HFF-Myc (cell line): ENCODE measurements around the gene CEBPZ.

Source experiments
- DNase-seq: peaks from one replicate; pipeline ENCODE4 v3.0.0-alpha.2; 2011; ENCODE audit warnings: low read depth; ENCODE audit errors: extremely low read depth
- H3K4me3 ChIP-seq: replicated peaks from 2 replicates; pipeline ENCODE4 v1.5.1; 2011; ENCODE audit warnings: low read depth, mild to moderate bottlenecking, control low read depth, low read length
- TF ChIP-seq, protein P1 (sequence below): IDR thresholded peaks from 2 replicates; pipeline ENCODE4 v1.5.1; 2012; ENCODE audit warnings: mild to moderate bottlenecking, low read depth, low read length, control low read depth; ENCODE audit errors: missing control alignments

CEBPZ gene

DNA sequence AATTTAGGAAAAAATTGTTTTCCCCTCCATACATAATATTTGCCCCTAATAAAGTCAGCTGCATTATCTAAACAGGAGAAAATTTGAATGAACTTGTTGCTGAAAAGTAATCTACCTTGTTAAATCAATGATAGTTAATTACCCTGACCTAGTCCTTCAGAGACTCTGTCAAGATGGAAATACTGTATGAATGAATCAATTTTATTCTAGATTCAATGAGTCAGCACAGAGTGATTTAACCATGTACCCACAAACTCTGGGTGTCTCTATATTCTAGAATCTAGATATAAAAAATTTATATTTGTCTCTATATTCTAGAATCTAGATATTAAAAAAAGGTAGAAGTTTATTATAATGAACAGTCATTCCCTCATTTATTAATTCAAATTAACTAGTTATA lies 36.3 kb upstream of the CEBPZ start:
- no peak for DNase-seq
- TF ChIP-seq, protein P1, sequence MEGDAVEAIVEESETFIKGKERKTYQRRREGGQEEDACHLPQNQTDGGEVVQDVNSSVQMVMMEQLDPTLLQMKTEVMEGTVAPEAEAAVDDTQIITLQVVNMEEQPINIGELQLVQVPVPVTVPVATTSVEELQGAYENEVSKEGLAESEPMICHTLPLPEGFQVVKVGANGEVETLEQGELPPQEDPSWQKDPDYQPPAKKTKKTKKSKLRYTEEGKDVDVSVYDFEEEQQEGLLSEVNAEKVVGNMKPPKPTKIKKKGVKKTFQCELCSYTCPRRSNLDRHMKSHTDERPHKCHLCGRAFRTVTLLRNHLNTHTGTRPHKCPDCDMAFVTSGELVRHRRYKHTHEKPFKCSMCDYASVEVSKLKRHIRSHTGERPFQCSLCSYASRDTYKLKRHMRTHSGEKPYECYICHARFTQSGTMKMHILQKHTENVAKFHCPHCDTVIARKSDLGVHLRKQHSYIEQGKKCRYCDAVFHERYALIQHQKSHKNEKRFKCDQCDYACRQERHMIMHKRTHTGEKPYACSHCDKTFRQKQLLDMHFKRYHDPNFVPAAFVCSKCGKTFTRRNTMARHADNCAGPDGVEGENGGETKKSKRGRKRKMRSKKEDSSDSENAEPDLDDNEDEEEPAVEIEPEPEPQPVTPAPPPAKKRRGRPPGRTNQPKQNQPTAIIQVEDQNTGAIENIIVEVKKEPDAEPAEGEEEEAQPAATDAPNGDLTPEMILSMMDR: no peak
- no peak overlapping the region for H3K4me3 ChIP-seq

DNA sequence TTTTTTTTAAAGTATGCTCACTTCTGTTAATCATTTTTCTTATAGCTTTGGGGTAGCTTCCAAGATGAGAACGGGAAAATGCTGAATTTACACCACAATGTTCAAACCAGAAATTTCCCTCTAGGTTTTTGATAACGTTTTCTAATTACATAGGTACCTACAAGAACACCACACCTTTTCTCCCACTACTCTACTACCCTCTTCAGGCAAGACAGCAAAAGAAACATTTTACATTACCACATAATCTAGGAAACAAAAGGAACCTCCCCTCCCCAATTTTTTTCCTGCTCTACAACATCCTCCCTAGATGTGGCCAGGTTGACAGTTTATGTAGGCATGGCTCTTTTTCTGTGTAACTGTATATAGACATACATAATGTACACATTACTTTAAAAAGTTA lies 32.4 kb upstream of the CEBPZ start:
- no peak for DNase-seq
- TF ChIP-seq, protein P1: no peak

DNA sequence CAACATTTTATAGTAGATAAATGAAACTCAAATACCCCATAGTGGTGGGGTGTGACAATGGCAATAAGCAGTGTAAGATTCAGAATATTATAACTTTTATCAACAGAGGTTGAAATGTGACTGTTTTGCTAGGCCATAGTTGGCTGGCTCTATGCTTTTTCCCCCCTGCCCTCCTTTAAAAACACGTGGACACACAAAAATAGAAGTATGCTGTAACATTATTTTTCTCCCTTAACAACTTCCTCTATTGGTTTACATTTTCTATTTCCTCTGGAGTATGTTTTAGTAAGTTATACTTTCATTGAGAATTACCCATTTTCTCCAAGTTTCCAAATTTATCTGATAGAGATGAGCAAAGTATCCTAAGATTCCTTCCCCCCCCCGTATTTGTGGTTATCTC lies 31.1 kb upstream of the CEBPZ start:
- no peak for DNase-seq
- H3K4me3 ChIP-seq: no peak overlapping the region
- TF ChIP-seq, protein P1: no peak

More for the DNA sequence above, 32.4 kb upstream of the CEBPZ start:
- H3K4me3 ChIP-seq: no peak overlapping the region

DNA sequence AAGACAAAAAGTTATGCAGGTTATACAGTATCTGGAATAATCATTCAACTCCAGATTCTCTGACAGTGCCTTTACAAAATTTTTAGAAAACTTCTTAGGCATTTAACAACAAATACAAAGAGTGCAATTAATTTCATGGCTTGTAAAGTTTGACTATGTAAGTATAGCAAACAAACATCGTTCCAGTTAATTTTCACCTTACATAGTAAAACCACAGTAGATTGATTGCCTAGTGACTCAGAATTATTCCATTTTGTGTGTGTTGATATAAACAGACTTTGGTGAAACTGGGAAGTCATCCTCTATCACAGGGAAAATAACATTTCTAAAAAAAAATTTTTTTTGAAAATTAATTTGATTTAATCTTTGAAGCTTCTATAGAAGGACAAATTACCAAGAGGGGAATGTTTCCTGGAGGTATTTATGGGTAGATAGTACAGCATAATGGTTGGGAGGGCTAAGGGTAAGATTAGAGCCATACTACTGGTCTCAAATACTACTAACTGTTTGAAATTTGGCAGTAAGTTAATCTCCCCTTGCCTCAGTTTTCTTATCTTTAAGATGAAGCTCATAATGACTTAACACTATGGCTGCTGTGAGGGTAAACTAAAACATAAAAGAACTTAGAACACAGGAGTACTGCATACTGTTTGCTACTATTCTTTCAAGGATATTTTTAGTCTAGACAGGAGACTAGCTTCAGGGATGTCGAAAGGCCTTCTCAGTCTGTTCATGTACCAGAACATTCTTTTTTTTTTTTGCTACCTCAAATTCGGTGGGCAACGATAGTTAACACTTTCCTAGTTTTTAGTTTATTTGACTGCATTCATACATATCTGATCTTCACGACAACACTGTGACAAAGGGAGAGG lies 19.7 kb upstream of the CEBPZ start:
- TF ChIP-seq, protein P1: no peak
- no peak overlapping the region for H3K4me3 ChIP-seq
- DNase-seq: no peak

DNA sequence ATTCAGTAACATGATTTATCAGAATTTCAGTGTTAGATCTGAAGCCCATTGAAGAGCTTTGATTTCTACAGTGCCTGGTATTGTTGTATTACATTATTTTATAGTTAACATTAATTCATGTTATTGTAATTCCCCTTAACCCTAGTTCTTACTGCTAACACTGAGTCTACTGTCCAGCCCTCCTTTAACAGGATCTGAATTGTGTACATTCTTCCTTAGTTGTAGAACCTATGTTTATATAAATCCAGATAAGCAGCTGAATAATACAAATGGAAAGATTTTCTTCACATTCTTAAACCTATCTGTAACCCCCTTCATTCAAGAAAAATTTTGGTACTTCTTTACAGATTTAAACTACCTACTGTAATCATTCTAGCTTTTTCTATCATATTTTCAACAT lies 14.8 kb upstream of the CEBPZ start:
- DNase-seq: no peak
- TF ChIP-seq, protein P1: no peak
- no peak overlapping the region for H3K4me3 ChIP-seq

DNA sequence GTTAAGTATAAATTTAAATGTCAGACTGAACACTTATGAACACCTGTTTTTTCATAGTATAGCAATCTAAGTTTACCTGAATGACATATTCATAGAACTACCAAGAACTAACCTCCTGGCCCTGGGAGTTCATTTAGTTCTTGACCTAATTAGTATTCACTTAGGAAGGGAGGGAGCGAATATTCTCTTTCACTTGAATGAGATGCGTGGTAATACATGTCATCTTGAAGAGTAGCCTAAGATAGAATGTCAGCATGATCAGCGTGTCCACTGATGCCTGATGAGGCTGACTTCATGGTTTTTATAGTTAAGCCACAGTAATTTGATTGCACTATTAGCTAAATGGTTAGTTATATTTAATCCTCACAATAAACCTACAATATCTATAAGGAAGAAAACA lies 13.4 kb upstream of the CEBPZ start:
- no peak for DNase-seq
- TF ChIP-seq, protein P1: no peak
- no peak overlapping the region for H3K4me3 ChIP-seq
